SKM-1 treated with dmso at 0.1 percent for 144 hours (cell line): ENCODE data around the gene DAP.
"Not testable (repeated sequence)": the region's sequence is repeated elsewhere in the genome, so short reads cannot be mapped to it uniquely, and the experiment has no call there.

ENCODE experiments used
- DNase-seq: peaks from one replicate; lab custom pipeline; 2025; ENCODE audit not compliant: unreplicated experiment; lab: John Stamatoyannopoulos, UW

Gene DAP

GRCh38 chr5:10761185-10761932 lies at the start of gene DAP:
DAP (minus strand) TSS chr5:10761234; CDS start chr5:10761068, 166 bp downstream.
- peak; percentile 88 for DNase-seq

DNA sequence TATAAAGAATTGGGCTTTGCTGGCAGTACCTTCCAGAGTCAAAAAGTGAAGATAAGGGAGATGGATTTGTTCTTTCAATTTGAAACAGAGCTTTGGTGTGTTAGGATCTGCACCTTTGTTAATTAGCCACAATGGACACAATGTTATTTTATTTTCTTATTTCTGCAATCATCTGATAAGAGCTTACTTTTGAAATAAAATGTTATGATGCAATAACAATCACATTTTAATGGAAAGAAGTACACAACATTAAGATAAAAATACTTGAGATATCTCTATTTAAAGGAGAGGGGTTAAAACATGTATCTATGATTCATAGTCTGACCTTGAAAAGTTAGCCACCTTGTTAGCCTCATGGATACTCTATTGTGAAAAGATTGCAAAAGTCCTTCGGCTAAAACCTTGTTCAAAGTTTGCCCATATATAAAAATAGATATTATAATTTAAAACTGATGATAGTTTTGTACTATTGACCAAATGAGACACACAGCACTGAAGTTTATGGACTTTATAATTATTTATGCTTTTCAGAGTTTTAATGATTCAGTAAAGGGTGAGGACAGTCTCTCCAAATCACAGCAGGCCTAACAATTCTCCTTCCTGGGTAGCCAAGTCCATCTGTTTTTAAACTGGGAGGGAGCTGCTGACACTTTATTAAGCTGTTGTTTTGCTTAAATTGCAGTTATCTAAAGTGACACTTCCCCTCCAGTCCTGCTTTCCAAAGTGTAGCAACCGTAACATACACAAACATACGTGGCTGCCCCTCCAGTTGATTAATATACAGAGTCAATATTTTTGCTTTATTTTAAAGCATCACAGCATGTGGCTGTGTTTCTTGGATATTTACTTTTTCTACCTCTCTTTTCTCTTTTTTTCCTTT lies 47.6 kb upstream of the DAP start:
- DNase-seq = no peak

DNA sequence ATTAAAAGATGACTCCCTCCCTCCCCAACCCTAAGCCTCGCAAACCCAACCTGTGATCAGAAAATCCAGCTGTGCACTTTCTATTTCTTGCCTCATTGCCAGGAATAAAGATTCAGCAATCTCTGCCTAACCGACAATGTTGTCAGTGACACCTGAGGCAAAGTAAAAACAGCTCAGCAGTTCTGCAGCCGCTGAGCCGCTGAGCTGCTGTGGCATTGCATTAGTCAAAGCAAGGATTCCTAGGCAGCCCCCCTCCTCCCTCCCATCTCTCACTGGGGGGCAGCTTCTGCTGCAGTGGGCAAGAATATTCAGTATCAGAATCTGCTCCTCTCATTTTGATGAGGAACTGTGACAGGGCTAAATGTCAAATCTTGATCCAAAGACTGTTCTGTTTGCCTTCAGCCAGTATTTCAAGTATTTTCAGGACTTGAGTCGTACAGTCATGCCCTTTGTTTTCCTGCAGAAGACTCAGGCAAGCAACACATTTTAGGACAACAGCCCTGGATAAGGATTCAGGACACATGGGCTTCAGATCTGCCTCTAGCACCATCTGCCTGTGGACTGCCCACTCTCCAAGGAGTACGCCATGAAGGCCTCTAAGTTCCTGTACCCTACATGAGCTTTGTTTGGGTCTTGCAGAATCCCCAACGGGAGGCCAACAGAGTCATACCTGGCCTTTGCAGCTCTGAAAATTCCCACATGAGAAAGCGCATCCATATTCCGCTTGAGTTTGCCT lies 41.1 kb upstream of the DAP start:
- no peak for DNase-seq

DNA sequence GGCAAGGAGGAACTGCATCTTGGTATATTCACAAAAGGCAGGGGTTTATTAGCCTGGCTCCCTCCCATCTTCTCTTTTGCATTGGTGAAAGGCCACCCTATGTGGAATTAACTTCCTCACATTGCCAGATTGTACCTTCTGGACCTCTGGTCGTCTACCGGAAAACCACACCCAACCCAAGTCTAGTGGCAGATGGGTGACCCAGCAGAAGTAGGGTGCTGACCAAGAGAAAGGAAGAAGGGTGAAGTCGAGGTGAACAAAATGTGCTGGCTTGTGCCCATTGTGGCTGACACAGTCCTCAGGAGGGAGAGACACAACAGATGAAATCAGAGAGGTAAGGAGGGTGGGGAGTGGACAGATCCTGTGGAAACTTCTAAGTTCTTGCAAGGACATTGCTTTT lies 39.8 kb upstream of the DAP start:
- no peak for DNase-seq

DNA sequence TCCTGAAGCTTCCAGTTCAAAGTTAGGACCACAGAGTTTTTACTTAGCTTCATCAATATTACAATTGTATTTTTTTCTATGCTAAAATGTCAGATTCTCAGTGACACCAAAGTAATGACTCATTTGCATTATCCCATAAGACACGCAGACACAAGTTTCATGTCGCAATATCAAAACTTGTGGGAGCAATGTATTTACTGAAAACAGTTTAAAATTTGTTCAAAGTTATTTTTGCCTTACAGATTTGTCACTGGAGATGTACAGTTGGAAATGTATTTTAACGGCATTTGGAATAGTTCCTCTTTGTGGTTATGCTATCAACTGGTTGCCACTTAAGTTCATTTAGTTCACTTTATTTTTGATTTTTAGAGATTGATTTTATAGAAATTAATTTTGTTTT lies 36.2 kb upstream of the DAP start:
- DNase-seq = peak; percentile 21

GRCh38 chr5:10793785-10794184 lies 32.8 kb upstream of the DAP start:
- DNase-seq = no peak

- DNase-seq = no peak
Measured at GRCh38 chr5:10792336-10792735, 31.3 kb upstream of the DAP start.

GRCh38 chr5:10789726-10790125 lies 28.7 kb upstream of the DAP start:
- DNase-seq = no peak

DNA sequence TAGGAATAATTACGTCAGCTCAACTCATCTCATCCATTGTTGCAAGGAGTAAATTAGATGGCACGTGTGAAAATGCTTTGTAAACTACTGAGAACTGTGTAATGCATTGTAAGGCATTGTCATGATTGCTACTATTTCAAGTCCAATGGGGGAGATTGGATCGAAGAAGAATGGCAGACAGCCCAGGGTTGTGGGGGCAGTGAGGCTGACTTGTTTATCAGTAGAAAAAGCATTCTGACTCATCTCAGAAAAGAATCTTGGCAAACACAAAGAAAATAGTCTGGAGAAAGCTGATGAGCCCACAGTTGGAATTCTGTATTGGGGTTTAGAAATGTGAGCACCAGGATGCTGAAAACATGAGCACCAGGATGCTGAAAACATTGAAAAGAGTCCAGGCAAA lies 28.0 kb upstream of the DAP start:
- DNase-seq = no peak

DNA sequence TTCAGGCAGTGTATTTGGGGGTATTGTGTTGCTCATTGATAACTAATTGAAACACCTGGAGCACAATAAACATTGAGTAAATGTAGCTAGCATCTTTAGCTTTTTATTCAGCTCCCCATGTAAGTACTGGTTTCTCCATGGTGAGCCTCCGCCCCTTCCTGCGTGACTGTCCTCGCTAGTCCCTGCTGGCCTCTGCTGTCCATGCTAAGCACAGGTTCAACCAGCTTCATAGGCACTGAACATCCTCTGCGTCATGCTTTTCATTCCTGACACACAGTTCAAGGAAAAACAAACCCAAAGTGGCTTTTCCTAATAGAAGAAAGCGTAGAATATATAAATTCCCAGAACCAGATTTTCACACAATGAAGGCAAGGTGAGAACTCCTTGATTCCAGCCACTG lies 27.3 kb upstream of the DAP start:
- DNase-seq = no peak

DNA sequence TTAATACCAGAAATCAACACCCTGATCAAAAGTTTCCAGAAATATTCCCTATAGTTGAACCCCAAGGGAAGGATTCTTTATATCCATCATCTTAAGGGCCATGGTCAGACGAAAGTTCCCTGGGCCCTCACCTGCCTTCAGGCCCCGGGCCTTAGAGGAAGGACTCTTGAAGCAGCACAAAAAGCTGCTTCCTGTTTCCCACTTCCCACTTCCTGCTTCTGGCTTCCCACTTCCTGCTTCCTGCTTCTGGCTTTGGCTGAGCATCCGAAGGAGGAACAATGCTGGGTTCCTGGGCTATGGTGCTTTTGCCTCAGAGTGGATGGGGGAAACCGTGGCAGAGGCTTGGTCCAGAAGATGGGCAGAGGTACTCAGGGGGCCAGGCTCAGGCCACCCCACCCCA lies 25.8 kb upstream of the DAP start:
- no peak for DNase-seq

DNA sequence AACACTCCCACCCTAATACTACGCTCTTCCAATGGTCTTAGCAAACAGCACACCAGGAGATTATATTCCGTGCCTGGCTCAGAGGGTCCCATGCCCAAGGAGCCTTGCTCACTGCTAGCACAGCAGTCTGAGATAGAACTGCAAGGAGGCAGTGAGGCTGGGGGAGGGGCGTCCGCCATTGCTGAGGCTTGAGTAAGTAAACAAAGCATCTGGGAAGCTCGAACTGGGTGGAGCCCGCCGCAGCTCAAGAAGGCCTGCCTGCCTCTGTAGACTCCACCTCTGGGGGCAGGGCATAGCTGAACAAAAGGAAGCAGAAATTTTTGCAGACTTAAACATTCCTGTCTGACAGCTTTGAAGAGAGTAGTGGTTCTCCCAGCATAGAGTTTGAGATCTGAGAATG lies 19.2 kb upstream of the DAP start:
- DNase-seq = not testable (repeated sequence)

- DNase-seq = no peak
Measured at GRCh38 chr5:10779592-10779991, 18.6 kb upstream of the DAP start.

DNA sequence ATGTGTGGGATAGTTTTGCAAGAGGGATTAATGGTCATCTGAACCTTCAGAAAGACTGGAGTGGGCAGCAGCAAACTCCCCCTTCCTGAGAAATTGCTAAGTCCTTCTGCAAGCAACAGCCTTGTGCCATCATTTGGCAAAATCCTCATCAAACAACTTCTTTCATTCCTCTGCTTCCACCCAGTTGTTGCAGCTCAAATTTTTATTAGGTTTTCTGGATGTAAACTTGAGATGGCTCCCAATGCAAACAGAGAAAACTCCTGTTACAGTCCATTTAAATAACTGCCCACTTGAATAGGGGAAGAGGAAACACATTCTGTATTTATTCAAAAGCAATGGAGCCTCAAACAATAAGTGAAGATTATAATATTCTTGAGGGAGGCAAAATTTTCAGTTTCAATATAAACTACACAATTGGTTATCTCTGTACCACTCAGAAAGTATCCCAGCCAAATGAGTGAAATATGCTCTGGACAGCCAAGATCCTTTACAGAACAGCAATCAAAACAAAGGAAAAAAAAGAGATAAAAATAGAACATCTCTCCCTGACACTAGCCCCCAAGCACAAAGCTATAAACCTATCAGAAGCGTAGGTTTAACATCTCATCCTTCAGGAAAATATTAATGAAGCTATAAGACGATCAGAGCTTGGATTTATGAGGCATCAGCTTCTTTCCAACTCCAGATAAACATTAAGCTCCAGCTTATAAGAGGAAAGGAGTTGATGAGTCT lies 17.3 kb upstream of the DAP start:
- DNase-seq = no peak

DNA sequence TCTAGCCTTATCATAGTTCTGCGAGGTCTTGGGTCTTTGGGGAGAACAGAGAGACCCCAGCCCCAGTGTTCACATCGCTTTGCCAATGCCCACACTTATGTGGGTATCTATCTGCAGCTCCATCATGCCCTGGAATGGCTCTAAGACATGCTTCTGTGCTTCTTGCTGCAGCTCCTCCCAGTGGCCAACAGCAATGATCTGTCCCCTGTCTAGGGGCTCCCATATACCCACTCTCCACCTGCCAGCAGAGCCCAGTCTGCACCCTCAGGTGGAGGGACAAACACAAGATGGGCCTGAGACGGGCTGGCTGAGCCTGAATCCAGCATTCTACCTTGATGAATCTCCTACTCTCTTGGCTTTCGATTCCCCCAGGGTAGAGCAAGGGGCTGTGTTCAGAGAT lies 14.6 kb upstream of the DAP start:
- no peak for DNase-seq

DNA sequence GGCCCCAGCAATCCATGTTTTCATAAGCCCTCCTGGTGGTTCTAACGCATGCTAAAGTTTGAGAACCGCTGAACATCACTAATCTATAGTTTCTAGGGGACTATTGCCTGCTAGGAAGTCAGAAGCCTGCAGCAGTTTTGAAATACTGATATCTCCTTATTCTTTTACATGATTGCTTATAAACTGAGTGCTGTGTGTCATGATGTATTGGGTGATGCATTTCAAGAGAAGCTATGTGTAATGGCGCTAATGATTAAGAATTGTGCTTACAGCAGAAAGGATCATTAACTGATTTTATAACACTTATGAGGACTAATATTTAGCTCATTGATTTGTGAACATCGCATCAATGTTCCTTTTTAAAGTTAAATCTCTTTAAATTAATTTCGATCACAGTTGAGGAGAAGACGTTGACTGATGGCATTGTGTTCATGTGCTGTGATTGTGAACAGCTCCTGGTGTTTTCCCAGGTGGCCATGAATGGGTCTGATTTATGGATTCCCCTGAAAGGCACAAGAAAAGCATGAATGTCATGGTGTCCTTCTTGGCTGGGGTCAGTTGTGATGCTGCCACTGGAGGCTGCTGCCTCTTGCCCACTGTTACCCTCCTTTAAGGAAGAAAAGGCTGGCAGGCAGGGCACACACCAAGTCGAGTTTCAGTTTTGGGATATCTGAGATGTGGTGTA lies 12.0 kb upstream of the DAP start:
- DNase-seq = no peak

DNA sequence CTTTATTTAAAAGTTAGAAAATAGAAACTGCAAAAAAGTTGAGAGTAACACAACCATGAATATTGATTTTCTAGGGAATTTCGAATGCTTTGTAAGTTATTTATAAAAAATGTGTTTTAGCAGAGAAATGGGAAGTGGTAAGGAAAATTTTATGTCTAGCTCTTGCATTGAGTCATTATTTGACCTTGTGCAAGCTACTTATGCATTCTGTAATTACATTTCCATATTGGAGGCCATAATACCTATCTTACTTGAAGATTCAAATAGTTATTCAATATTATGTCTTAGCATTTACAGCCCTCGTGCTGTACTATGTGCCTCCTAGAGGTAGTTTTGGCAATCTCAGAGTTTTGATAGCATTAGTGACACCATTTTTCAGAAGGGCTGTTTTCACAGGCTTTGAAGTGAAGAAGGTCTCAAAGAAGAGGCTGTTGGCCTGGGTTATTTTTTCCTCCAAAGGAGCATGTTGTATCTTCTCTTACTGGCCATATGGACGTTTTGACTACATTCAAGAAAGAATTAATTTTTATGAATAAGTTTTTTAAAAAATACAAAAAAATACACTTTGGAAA lies 7.4 kb upstream of the DAP start:
- peak; percentile 24 for DNase-seq

DNA sequence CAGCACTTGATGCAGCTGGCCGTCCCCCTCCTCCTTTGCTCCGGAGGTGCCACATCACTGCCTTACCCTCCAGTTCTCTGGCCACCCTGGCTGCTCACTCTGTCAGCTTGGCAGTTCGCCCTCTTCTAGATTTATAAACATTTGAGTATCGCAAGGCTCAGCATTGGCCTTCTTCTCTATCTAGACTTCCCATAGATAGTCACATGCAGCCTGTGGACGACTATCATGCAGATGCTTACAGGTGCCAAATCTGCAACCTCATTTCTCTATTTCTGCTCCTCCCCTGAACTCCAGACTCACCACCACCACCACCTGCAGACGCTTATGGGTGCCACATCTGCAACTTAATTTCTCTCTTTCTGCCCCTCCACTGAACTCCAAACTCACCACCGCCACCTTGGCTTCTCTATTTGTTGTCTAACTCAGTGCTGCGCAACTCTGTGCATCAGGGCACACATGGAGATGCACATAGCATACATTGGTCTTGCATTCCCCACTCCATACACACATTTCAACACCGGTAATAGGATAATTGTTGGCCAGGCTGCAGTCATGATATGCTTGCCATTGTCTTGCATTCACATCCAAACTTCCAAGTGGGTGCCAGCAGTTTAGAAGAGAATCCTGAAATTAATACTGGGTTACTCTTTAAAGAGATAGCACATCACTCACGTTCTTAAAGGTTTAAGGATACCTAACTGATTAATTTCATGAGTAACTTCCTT lies 1.9 kb upstream of the DAP start:
- DNase-seq = no peak
